ENCODE data around the gene STK11IP.

Gene STK11IP

GRCh38 chr2:219619235-219619634, 21.6 kb downstream of the STK11IP start:
- no peak for DNase-seq (ENCODE audit: low read depth)

- DNase-seq (ENCODE audit: low read depth) = no peak
Observed at GRCh38 chr2:219620546-219620945, 22.9 kb downstream of the STK11IP start.

GRCh38 chr2:219621935-219622334, 24.3 kb downstream of the STK11IP start:
- DNase-seq (ENCODE audit: low read depth) = no peak

GRCh38 chr2:219622472-219622871, 24.8 kb downstream of the STK11IP start:
- no peak for DNase-seq (ENCODE audit: low read depth)

GRCh38 chr2:219624565-219624964, 26.9 kb downstream of the STK11IP start:
- DNase-seq (ENCODE audit: low read depth) = no peak

- DNase-seq (ENCODE audit: low read depth) = no peak
Observed at GRCh38 chr2:219625179-219625578, 27.5 kb downstream of the STK11IP start.

- no peak for DNase-seq (ENCODE audit: low read depth)
Observed at GRCh38 chr2:219626540-219626939, 28.9 kb downstream of the STK11IP start.

- no peak for DNase-seq (ENCODE audit: low read depth)
Observed at GRCh38 chr2:219627103-219628100, 29.7 kb downstream of the STK11IP start, which contains the start of gene SLC4A3. Gene SLC4A3 (plus strand): TSS chr2:219627630. CDS start chr2:219627993, 363 bp downstream.

- DNase-seq (ENCODE audit: low read depth) = no peak
Observed at GRCh38 chr2:219628235-219628985, 30.8 kb downstream of the STK11IP start.

- no peak for DNase-seq (ENCODE audit: low read depth)
Observed at GRCh38 chr2:219628986-219629901, 31.6 kb downstream of the STK11IP start.

- DNase-seq (ENCODE audit: low read depth) = no peak
Observed at GRCh38 chr2:219629976-219630695, 32.5 kb downstream of the STK11IP start.

GRCh38 chr2:219630770-219631405, 33.2 kb downstream of the STK11IP start:
- DNase-seq (ENCODE audit: low read depth) = no peak

- no peak for DNase-seq (ENCODE audit: low read depth)
Observed at GRCh38 chr2:219631406-219631891, 33.8 kb downstream of the STK11IP start.

GRCh38 chr2:219631904-219632759, 34.5 kb downstream of the STK11IP start:
- DNase-seq (ENCODE audit: low read depth) = no peak

- no peak for DNase-seq (ENCODE audit: low read depth)
Observed at GRCh38 chr2:219632760-219633105, 35.1 kb downstream of the STK11IP start.

GRCh38 chr2:219633276-219634065, 35.8 kb downstream of the STK11IP start:
- no peak for DNase-seq (ENCODE audit: low read depth)

GRCh38 chr2:219634171-219634940, 36.7 kb downstream of the STK11IP start:
- DNase-seq (ENCODE audit: low read depth) = no peak

All from CMK (cell line).